ENCODE results near the gene NKX2-1. TPM values are rescaled to one million over a fixed set of nuclear protein-coding genes. Genes with fewer than 3 reads are reported as not detected.
"Not testable (repeated sequence)": the region's sequence is repeated elsewhere in the genome, so short reads cannot be mapped to it uniquely, and the experiment has no call there.

NKX2-1 gene
- total and polyA plus RNA-seq, 9 donors: 0.18 TPM; not detected in 8

DNA sequence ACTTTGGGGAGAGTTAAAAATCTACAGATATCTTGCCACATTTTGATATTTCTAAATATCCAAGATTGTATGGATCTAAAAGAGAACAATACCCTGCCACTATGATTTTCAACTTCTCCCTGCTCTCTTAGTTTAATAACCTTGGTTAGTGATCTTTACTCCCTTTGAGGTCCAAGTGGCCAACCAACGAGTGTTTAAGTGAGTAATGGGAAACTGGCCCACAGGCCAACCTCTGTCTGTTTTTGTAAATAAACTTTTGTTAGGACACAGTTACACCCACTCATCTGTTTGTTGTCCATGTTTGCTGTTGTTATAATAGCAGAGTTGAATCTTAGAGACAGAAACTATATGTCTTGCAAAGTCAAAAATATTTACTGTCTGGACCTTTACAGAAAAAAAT is 30.9 kb upstream of the NKX2-1 start:
- no peaks in the 10 kb centered on the region for H3K27me3 ChIP-seq
- WGBS, 3 donors: 0 to 8% (median 2%) methylated on average over 1 of the region's 1 CpG
- H3K4me1 ChIP-seq (ENCODE audit: insufficient read depth): no peaks in the 10 kb centered on the region
- H3K4me3 ChIP-seq: no peak overlapping the region
- H3K27ac ChIP-seq: no peak overlapping the region
- H3K36me3 ChIP-seq: no peaks in the 10 kb centered on the region
- no peak for DNase-seq
- H3K9me3 ChIP-seq: no peaks in the 10 kb centered on the region
- intact Hi-C loops (cut with DNase I): no loop called here
- TF ChIP-seq POLR2A (IDR thresholded peaks at IDR 0.05) (no peak), CTCF (IDR thresholded peaks at IDR 0.05) (no peak), EP300 (IDR thresholded peaks at IDR 0.05) (no peak)

GRCh38 chr14:36544280-36544679 is 24.2 kb upstream of the NKX2-1 start:
- not testable (repeated sequence) for DNase-seq; H3K27ac ChIP-seq; H3K4me3 ChIP-seq; H3K36me3 ChIP-seq; H3K27me3 ChIP-seq; H3K4me1 ChIP-seq (ENCODE audit: insufficient read depth); H3K9me3 ChIP-seq
- 91 to 94% (median 93%) methylated on average over 16 of the region's 16 CpGs for WGBS, 3 donors
- intact Hi-C loops (cut with DNase I): loop anchor here in 1 of 4 donors (10.0 kb wide), 1 partner anchor 401 kb away; no protein-coding TSS in a partner anchor

- intact Hi-C loops (cut with DNase I): no loop called here
- no peaks in the 10 kb centered on the region for H3K4me1 ChIP-seq (ENCODE audit: insufficient read depth)
- no peak overlapping the region for H3K27ac ChIP-seq
- no peaks in the 10 kb centered on the region for H3K27me3 ChIP-seq
- H3K4me3 ChIP-seq: no peak overlapping the region
- no peak for TF ChIP-seq EP300 (IDR thresholded peaks at IDR 0.05)
- TF ChIP-seq POLR2A (IDR thresholded peaks at IDR 0.05): no peak
- no peak for TF ChIP-seq CTCF (IDR thresholded peaks at IDR 0.05)
- 63 to 83% (median 70%) methylated on average over 1 of the region's 1 CpG for WGBS, 3 donors
- no peak for DNase-seq
- no peaks in the 10 kb centered on the region for H3K9me3 ChIP-seq
- H3K36me3 ChIP-seq: no peaks in the 10 kb centered on the region
These were observed 18.0 kb upstream of the NKX2-1 start for GRCh38 chr14:36538051-36538450.

DNA sequence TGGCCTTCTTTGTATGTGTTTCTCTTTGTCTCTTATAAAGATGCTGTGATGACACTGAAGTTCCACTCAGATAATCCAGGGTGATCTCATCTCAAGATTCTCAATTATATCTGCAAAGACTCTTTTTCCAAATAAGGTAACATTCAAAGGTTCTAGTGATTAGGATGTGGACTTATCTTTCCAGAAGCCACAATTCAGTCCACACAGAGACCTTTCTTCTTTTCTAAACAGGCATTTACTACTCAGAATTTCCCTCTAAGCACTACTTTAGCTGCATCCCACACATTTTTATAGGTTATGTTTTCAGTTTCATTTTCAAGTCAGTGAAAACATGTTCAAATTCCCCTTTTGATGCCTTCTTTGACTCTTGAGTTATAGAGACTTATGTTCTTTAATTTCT is 9.0 kb upstream of the NKX2-1 start:
- Histone ChIP-seq H3K4me1 (ENCODE audit: insufficient read depth) (no peaks in the 10 kb centered on the region), H3K4me3 (no peak overlapping the region), H3K36me3 (no peaks in the 10 kb centered on the region), H3K27ac (no peak overlapping the region), H3K27me3 (no peaks in the 10 kb centered on the region), H3K9me3 (no peaks in the 10 kb centered on the region)
- no peak for TF ChIP-seq POLR2A (IDR thresholded peaks at IDR 0.05)
- TF ChIP-seq EP300 (IDR thresholded peaks at IDR 0.05): no peak
- TF ChIP-seq CTCF (IDR thresholded peaks at IDR 0.05): no peak
- intact Hi-C loops (cut with DNase I): no loop called here
- DNase-seq: no peak

DNA sequence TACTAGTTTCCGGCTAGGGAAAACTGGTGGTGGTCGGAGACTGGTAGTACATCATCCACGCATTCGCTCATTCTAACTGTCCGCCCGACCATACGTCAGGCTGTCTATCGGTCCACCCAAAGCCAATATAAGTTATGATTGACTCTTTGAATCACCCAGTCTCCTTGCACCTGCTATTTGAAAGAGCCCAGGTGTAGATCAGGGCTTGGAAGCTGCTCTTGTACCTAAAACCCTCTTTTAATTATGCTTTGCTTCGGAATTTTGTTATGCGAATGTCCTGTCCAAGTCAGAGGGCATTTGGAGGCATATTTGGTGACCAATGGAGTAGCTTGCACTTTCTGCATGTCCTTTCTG is 5.7 kb upstream of the NKX2-1 start:
- no peak for TF ChIP-seq CTCF (IDR thresholded peaks at IDR 0.05)
- TF ChIP-seq POLR2A (IDR thresholded peaks at IDR 0.05): no peak
- TF ChIP-seq EP300 (IDR thresholded peaks at IDR 0.05): no peak
- DNase-seq: no peak
- Histone ChIP-seq H3K27ac (no peak overlapping the region), H3K9me3 (peaks cover 0 to 3% of the 10 kb centered on the region in 2 donors), H3K4me3 (no peak overlapping the region), H3K4me1 (ENCODE audit: insufficient read depth) (no peaks in the 10 kb centered on the region), H3K27me3 (no peaks in the 10 kb centered on the region), H3K36me3 (no peaks in the 10 kb centered on the region)
- WGBS, 3 donors: 9 to 17% (median 15%) methylated on average over 10 of the region's 10 CpGs
- intact Hi-C loops (cut with DNase I): no loop called here
